Stimulated activated CD4-positive, alpha-beta T cell treated with anti-CD3 and anti-CD28 coated beads, TNF-alpha, amount 100 ng/mL, for 48 hours (primary cell): ENCODE results near the gene ITGA8.

Experiments used
- DNase-seq, 3 donors: peaks; one replicate each; pipeline ENCODE4 v3.0.0-alpha.2; 2020; ENCODE audit warnings: low read depth in 3 of 3

The ITGA8 gene

DNA sequence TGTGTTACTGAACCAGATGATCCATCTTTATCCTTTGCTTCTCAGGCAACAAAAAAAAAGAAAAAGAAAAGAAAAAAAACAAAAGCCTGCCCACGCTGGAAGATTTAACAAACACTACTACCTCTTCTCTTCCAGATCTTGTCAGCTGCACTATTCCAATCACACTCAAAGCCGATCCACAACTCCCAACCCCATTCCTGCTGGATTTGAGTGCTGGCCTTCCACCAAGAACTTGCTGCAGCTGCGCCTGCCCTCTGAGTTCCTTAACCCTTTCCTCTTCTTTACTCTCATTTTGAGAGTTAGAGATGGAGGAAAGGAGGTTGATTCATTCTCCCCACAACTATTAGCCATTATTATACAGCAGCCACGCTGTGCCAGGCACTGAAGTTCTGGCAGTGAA lies 16.0 kb upstream of the ITGA8 start:
- DNase-seq, result no peak

DNA sequence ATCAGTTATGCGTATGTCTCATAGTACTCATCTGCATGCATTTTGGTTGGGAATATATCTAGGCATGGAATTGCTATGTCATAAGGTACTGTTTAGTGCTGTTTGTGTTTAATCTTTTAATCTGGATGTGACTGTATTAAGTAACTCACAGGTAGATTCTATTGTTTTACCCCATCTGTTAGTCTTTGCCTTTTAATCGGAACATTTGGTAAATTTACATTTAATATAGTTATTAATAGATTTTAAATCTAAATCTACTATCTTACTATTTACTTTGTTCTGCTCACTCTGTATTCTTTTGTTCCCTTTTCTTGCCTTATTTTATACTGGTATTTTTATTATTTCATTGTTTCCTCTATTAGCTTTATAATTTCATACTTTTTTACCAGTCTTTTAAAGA lies 10.6 kb upstream of the ITGA8 start:
- no peak for DNase-seq

DNA sequence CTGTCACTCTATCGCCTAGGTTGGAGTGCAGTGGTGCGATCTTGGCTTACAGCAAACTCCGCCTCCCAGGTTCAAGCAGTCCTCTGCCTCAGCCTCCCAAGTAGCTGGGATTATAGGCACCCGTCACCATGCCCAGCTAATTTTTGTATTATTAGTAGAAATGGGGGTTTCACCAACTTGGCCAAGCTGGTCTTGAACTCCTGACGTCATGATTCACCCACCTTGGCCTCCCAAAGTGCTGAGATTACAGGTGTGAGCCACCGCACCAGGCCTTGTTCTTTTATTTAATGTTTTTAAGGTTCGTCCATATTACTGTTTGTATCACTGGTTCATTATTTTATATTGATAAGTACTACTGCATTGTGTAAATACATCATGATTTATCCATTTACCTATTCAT lies 10.2 kb upstream of the ITGA8 start:
- DNase-seq, result no peak

DNA sequence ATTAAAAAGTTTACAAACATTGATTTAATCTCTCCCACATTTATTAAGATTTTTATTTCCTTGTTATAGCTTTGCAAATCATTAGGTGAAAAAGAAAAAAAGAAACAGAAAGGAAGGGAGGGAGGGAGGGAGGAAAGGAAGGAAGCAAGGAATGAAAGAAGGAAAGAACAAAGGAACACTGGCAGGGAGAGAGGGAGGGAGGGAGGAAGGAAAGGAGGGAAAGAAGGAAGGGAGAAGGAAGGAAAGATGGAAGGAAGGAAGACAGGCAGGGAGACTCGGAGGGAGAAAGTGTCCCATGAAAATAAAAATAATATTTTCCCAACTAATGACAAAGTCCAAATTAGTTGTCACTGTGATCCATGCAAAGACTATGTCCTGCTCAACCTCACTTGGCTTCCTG lies 6.3 kb upstream of the ITGA8 start:
- no peak for DNase-seq

DNA sequence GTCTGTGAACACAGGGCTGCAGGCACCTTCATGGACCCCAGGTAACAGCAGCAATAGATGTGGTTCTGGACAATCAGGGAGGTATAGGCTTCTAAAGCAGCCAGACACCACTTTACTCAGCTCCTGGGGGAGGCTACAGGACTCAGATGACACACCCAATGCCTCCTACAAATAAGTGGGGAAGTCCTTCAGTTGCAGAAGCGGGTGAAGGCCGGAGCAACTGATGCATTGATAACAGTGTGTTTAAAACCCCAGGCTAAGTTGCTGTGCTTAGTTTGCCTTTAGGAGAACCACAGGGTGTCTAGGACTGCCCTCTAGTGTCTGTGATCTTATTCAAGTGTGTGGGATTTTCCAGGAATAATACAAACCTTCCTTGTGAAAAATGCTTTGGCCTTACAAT lies 5.9 kb upstream of the ITGA8 start:
- no peak for DNase-seq

DNA sequence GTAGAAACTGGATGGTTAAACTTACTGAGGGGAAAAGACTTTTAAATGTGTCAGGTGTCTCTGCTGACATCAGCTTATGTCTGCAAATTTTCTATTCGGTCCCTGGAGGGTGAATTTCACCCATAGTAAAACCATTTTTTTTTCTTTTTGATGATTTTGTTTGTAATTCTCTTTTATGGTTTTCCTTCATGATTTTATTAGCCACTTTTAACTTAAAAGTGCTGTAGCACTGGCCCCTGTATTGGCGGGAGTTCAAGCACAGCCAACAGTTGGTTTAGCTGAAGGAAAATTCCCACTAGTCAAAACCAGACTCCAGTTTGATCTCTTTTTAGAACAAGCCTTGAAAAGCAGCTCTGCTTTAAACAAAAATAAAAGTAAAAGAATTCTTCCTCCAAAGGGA lies 5.0 kb upstream of the ITGA8 start:
- no peak for DNase-seq

DNA sequence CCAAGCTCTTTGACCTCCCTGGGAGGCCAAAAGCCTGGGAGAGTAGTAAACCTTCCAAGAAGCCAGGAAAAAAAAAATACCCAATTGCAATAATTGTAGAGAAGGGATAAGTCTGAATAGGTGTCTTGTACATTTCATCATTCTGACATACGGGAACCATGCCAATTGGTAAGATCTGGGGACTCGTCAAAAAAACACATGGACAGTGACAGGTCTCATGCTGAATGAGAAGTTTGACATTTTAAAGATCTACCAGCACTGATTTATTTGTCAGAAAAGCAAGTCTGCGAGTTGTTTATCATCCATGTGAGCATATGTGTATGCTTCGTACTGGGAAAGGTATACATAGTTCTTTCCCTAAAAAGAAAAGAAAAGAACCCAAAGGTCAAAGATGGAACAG lies 4.1 kb upstream of the ITGA8 start:
- DNase-seq, result no peak

DNA sequence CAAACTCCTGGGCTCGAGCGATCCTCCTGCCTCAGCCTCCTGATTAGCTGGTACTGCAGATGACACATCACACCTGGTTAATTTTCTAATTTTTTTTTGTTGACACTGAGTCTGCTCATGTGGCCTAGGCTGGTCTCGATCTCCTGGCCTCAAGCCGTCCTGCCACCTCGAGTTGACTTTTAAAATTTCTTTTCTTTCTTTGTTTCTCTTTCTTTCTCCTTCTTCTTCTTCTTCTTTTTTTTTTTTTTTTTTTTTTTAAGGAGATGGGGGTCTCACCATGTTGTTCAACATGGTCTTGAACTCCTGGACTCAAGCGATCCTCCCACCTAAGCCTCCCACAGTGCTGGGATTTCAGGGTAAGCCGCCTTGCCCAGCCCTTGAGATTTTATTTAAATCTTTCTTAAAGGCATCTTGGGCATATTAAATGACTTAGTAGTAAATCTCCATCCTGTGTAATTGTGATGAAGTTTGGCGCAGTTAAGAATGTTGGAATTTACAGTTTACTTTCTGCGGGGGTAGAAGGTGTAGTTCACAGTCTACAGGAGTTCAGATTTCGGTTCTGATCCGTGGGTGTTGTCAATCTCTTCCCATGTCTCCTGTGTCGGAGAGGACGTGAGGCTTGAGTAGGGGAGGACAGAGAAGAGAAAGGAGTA lies 1.0 kb upstream of the ITGA8 start:
- no peak for DNase-seq

DNA sequence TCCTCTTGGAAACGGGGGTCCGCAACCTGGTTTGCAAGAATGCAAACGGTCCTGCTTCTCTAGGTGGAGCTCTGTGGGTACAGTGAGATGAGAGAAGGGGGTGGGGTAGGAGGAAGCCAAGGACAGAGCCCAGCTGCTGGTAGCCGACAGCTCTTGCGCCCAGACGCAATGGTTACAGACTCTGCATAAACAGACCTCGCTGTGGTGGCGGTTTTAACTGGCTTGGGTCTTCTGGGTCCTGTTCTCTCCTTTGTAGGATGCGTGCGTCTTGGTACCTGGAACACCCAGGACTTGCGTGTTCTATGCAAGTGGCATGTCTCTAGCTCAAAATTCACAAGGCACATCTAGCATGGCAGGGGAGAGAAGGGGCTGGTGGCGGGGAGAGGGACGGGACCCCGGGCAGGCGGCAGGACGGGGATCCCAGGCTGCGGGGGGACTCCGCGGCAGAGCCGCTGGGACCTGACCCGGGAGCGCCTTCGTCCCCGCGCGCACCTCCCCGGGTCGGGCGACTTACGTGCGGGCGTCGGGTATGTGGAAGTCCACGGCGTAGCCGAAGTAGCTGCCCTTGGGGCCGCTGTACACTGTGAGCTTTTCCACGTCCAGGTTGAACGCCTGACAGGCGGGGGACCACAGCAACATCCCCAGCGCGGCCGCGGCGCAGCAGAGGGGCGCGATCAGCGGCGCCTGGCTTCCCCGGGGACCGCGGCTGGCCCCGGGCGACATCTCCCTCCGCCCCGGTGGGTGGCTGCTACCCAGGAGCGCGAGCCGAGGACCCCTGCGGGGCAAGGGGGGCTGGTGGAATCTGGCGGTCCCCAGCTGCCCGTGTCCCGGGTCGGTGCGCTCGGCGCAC lies 448 bp downstream of the ITGA8 start:
- DNase-seq, result no peak

DNA sequence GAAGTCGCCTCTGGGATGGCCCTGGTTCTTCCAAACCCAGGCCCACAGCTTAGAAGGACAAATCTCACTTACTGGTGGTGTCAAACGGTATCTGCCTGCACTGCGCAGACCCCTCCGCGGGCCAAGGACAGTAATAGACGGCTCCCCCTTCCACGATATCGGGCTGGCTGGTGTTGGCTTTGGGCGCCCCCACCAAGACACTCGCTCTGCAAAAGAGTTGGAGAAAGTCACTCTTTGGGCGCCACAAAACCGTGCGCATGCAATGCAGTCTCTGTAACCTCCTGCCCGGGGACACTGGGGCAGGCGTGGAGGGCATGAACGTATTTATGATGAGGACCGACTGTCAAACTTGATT lies 1.1 kb downstream of the ITGA8 start:
- no peak for DNase-seq

DNA sequence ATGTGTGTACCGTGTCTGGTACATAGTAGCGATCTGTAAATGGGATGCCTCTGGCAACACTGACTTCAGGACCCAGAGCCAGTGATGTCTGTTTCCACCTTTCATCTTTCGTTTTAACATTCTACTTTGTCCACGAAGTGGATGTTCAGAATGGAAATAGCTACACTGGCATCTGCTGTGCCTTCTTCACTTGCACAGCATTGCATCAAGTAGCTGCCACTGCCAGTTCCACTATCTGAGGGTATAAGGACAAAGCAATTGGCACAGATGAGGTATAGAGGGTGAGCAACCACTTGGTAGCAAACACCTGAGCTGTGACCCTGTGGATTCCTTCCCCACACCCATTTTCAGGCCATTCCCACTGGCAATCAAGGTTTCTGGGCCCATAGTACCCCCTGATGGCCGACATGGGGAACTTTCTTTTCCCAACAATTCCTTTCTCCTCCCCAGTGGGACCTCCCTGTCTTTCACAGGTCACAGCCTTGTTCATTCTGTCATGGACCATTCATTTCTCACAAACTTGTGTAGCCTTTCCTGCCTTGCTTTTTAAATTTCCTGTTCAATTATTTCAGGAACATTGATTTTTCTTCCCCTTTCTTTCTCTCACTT lies 4.0 kb downstream of the ITGA8 start:
- DNase-seq, result no peak

DNA sequence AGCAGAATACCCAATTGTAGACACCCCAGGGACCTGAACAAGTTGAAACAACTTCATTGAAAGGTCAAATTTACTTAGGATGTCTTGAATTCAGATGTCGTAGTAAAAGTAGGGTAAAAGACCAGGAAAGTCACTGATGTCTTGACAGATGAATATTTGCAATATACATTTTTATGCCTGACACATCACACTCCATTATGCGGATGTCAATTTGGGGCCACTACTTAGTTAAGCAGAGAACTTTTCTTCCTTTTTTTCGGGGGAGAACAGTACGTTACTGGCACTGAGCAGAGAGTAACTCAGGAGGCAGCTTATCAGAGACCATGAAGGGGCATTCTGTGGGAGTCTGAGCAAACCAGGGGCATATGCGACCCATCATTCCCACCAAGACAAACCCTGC lies 4.9 kb downstream of the ITGA8 start:
- DNase-seq, result no peak

DNA sequence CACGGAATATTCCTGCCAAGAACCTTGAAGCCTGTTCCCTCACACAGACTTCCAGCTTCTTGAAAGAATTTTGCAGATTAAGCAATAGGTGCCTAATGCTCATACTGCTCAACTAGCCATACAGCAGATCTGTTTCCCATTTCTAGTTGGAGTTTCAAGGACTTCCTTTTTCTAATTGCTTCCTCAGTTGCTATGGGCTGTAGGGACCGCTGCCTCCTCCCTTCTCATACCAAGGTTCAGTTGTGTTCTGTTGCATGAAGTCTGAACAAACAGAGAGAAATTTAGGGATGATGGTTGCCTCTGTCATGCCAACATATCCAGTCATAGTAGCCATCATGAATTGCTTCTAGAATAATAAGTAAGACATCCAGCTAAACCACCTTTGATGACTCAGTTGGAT lies 6.8 kb downstream of the ITGA8 start:
- DNase-seq, result no peak

DNA sequence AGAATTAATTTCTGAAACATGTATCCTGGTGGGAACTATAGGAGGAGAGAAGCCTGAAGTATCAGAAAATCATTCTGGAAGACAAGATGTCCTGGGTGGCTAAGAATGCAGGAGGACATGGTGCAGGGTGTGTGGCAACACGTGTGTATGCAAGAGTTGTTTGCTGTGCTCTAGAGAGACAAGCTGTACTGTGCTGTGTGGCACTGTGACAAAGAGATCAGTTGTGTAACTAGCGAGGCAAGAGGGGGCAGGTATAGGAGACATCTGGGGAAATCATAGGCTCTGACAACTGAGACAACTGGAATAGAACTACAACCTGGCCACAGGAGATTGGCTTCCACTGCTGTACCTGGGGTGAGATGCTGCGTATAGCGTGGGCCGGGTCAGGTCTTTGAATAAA lies 9.3 kb downstream of the ITGA8 start:
- DNase-seq, result no peak

DNA sequence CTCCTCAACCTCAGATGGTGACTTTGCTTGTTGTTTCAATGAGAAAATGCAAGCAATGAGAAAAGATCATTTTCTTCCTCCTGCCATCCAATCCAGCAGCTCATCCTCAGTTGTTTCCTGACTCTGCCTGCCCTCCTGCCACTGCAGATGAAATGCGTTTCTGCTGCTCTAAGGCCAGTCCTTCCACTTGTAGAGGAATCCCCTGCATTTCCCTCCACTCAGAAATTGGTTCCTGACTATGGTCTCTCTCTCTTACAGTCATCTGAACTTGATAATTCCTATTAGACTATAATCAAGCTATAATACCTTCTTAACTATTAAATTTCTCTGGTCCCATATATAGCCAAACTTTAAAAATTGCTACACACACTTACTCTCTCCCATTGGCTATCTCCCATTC lies 14.4 kb downstream of the ITGA8 start:
- no peak for DNase-seq

DNA sequence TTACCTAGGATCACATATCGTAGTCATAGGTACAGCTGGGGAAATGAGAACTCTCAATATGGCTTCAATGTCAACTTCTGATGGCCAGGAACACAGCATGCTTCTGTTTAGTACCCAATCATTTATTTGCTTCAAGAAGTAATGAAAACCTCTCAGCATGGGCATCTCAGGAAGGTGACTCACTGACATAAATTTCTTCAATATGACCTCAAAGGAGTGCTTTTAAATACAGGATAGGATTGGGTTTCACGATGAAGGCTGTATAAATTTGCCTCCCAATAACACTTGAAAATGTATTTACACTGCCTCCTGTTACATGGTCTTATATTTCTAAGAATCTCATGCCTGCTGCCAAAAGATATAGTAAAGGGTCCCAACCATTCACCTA lies 15.1 kb downstream of the ITGA8 start:
- DNase-seq, result no peak

DNA sequence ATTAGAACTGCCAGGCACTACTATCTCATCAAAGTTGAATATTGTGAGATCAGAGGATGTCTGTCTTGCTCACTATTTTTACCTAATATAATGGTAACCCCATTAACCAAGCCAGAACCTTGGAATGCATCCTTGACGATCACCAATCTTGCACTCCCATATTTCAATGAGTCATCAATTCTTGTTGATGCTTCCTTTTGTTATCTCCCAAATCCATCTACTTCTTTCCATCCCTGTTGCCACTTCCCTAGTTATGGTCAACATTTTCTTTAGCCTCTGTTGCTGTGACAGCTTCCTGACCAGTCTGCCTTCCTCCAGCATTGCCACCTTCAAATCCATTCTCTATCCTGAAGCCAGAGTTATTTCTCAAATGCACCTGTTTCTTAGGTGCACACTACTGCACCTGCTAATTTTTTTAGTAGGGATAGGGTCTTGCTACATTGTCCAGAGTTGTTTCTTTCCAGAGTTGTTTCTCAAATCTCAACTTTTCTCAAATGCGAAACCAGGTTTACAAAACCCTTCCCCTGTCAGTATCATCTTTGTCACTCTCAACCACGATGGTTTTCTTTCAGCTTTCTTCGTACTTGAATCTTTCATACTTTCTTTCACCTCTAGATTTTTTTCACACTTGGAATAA lies 15.7 kb downstream of the ITGA8 start:
- DNase-seq, result no peak

DNA sequence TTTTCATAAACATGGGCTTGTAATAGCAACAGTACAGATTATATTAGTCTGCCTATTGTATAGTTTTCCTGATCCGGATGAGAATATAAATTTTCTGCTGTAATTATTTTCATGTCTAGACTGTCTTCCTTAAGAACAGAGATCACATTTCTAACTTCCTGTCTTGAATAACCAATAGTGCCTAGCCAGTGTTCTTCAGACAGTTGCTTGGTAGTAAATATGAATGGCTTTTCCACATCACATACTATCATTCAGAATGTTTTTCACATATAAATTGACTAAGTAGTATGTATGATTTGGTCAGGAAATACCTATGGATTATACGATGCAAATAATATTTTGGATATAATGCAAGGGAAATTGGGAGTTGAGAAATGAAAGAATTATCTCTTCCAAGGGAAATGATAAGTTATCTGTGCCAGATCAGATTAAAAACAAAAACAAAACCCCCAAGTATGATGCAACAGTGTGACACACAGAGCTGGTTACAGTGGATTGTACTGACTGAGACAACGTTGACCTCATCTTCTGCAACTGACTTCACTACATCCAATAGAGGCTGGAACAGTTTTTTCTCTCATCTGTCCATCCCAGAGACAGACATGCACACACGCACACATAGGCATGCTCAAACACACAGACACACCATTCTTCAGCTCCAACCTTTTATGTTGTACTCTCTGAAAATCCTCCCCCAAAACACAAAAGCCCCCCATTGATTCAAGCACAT lies 16.4 kb downstream of the ITGA8 start:
- no peak for DNase-seq

DNA sequence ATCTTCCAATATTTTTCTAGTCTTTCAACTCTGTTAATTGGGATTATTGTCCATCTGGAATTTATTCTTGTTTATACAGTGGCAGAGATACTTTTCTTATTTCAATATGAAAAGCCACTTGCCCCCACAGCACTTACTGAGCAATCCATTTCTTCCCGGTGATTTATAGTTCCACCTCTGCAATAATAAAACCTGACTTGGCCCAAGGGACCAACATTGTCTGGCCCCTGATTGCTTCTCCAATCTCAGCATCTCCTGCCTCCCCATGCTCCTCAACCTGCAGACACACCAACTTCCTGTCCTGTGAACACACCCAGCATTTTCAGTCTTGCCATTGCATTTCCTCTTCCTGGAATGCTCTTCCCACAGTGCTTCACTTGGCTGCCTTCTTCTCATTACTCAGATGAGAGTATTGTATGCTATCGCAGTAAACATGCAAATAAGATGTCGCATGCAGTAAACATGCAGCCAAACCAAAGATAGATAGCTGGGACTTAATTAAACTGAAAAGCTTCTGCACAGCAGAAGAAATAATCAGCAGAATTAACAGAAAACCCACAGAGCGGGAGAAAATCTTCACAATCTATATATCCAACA lies 19.5 kb downstream of the ITGA8 start:
- DNase-seq, result no peak

DNA sequence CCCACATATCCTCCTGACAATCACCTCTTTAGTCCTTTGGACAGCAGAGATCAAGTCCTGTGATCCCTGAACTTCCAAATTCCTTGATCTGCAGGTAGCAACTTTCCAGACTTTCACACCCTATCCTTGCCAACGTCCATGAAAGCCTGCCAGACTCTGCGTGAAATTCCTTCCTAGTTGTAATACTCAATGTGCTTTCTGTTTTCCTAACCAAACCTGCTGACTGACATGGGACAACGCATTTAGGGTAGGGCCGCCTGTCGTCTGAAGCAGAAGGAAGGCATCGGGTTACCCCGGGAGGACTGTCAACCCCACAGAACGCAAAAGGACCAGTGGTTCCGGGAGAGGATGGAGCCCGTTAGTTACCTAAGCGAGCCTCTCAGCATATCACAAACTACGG lies 23.9 kb downstream of the ITGA8 start:
- DNase-seq, result no peak

DNA sequence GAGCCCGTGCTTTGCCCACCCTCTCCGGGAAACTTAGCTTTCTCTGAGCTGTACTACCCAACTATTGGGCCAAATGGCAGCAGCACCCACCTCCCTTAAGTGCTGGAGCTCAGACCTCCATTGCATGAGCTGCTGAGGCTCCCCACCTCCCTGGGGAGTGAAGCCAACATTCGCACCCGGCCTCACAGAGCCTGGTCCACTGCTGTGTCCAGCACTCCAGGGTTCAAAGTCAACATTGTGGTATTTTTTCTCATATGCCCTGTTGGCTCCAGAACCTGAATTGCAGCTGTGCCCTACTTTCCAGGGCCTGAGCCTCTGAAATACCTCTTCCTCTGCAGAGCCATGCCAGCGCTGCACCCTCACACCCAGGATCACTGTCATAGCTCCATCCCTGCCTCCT lies 29.7 kb downstream of the ITGA8 start:
- no peak for DNase-seq

DNA sequence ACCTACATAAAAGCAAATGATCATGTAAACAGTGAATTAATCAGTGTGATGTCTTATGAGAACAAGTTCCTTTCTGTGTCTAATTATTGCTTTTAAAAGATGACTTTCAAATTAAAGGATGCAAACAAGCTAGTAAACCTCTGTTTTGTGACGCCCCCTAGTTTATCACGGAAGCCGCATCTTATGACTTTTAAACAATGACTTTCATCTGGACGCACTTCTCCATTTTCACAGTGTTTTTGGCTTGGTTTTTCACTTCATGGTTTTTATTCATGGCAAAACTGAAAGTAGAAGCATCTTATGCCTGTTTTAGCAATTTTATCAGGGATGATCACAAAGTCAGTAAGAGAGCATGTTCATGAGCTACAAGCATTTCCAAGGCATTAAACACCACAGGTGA lies 35.0 kb downstream of the ITGA8 start:
- no peak for DNase-seq
